NCI-H2081 (cell line): Measurements from ENCODE around the gene ITGAL.

Experiments used
- DNase-seq, 2 experiments: peaks; one replicate each; lab custom pipeline; 2025; lab: John Stamatoyannopoulos, UW

ITGAL gene

GRCh38 chr16:30567160-30567990 is 94.8 kb downstream of the ITGAL start:
- DNase-seq = no peak

- peak in 1 of 2 experiments; percentile 33 for DNase-seq
These were observed 95.6 kb downstream of the ITGAL start for GRCh38 chr16:30567991-30568638.

GRCh38 chr16:30569281-30569680 is 96.7 kb downstream of the ITGAL start:
- no peak for DNase-seq

- DNase-seq = no peak
These were observed 97.4 kb downstream of the ITGAL start for GRCh38 chr16:30569746-30570635.

- DNase-seq = no peak
These were observed 98.3 kb downstream of the ITGAL start for GRCh38 chr16:30570636-30571444.

- DNase-seq = peak; percentile 71 to 88
These were observed 99.1 kb downstream of the ITGAL start, which contains the start of gene ZNF688 for GRCh38 chr16:30571445-30572322. Gene ZNF688, minus strand, starts transcription at chr16:30571714. Its CDS starts 85 bp downstream, at chr16:30571629.
